Femur (tissue), 1 donor: ENCODE data around the gene ZNF710.
"Not testable (repeated sequence)": the region's sequence is repeated elsewhere in the genome, so short reads cannot be mapped to it uniquely, and the experiment has no call there.

Experiments used
- DNase-seq: peaks from one replicate; pipeline ENCODE4 v3.0.0-alpha.2; 2017

Gene ZNF710

GRCh38 chr15:90001062-90001682 is at the start of gene ZNF710:
ZNF710 (plus strand) TSS chr15:90001324; CDS start chr15:90067138, 65,814 bp downstream.
- DNase-seq = peak; percentile 87

GRCh38 chr15:89954541-89954940 is 46.6 kb upstream of the ZNF710 start:
- DNase-seq = no peak

GRCh38 chr15:89955449-89955998 is 45.6 kb upstream of the ZNF710 start:
- DNase-seq = not testable (repeated sequence)

- DNase-seq = no peak
Measured at GRCh38 chr15:89958107-89958805, 42.9 kb upstream of the ZNF710 start.

DNA sequence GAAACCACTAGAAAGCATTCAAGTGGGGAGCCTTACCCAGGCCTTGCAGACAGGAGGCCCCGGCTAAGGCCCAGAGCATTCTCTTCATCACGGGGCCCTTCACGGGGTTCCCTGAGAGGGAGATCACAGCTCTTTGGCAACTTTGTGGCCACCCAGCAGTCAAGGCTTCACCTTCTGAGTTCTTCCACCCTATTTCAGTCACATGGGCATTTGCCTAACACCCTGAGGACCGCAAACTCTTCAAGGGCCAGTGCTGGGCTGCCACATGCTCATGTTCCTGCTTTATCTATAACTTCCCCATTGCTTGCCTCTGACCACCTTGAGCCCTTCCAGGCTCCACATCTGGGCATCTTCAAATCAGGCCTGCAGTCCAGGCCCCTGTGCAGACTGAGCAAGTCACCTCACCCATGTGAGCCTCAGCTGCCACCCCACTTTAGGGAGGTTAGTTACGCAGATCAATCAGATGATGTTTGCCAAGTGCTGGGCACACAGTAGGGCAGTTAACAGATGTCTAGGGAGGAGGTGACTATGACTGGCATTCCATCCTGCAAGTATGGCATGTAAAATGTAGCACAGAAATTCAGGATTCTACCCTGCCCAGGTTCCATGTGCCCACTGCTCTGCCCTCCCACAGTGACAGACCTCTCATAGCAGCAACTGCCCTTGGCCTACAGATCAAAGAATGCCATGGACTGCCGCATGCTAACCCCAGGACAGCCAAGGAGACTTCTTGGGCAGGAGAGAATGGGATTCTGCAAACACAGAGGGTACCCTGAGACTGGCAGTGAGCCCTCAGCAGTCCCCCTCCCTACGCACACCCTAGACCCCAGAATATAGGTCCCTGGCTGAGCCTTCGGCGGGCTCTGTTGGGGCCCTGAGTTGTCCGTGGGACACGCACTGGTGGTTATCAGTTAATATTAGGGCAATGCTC is 37.6 kb upstream of the ZNF710 start:
- DNase-seq = peak; percentile 36

DNA sequence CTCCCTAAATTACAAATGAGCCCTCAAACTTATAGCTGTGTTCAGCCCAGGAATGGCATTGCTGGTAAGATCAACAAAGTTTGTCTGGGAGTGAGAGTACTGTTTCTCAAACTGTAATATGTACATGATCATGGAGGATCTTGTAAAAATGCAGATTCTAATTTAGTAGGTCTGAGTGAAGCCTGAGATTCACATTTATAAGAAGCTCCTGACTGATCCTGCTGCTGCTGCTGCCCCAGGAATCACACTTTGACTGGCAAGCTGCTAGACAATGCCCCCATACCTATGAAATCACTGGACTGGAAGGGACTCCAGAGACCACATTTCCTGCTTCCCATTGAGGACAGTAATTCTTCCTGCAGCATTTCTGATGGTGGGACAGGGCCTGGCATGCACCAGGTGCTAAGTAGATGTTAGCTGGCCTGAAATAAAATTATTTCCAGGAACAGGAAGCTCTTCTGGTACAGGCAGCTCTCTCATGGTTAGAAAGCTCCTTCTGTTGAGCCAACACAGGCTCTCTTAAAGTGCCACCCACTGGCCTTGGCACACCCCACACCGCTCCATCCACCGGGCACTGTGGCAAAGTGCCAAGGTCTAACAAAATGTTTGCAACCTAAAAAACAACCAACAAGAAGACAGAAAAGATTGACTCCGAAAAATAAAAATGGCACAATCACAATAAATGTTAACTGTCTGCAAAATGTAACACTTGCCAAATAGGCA is 36.7 kb upstream of the ZNF710 start:
- no peak for DNase-seq

- no peak for DNase-seq
Measured at GRCh38 chr15:89967881-89968280, 33.2 kb upstream of the ZNF710 start.

GRCh38 chr15:89971592-89971997 is 29.5 kb upstream of the ZNF710 start:
- DNase-seq = peak; percentile 56

DNA sequence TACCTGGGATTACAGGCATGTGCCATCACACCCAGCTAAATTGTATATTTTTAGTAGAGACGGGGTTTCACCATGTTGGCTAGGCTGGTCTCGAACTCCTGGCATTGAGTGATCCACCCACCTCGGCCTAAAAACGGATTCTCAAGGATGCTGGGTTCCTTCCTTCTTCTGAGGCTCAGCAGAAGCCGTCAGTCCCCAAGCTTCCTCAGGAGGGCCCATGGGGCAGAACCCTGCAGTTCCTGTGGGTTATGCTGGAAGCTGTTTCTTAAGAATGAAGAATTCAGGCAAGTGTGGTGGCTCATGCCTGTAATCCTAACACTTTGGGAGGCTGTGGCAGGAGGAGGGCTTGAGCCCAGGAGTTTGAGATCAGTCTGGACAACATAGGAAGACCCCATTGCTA is 29.0 kb upstream of the ZNF710 start:
- DNase-seq = no peak

- DNase-seq = no peak
Measured at GRCh38 chr15:89975482-89976245, 25.5 kb upstream of the ZNF710 start.

GRCh38 chr15:89976246-89976600 is 24.9 kb upstream of the ZNF710 start:
- DNase-seq = no peak

DNA sequence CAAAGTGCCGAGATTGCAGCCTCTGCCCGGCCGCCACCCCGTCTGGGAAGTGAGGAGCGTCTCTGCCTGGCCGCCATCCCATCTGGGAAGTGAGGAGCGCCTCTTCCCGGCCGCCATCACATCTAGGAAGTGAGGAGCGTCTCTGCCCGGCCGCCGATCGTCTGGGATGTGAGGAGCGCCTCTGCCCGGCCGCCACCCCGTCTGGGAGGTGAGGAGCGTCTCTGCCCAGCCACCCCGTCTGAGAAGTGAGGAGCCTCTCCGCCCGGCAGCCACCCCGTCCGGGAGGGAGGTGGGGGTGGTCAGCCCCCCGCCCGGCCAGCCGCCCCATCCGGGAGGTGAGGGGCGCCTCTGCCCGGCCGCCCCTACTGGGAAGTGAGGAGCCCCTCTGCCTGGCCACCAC is 23.3 kb upstream of the ZNF710 start:
- DNase-seq = not testable (repeated sequence)

DNA sequence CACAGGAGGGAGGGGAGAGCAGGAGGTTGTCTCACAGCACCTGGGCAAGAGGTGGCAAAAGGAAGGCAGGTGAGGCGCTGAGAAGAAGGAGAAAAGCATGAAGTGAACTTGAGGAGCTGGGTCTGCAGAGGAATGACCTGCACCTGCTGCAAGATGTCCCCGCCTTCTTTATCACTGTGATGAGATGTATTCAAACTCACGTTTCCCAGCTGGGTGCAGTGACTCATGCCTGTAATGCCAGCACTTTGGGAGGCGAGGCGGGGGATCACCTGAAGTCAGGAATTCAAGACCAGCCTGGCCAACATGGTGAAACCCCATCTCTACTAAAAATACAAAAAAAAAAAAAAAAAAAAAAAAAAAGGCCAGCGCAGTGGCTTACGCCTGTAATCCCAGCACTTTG is 22.2 kb upstream of the ZNF710 start:
- DNase-seq = no peak

GRCh38 chr15:89980896-89981295 is 20.2 kb upstream of the ZNF710 start:
- no peak for DNase-seq

DNA sequence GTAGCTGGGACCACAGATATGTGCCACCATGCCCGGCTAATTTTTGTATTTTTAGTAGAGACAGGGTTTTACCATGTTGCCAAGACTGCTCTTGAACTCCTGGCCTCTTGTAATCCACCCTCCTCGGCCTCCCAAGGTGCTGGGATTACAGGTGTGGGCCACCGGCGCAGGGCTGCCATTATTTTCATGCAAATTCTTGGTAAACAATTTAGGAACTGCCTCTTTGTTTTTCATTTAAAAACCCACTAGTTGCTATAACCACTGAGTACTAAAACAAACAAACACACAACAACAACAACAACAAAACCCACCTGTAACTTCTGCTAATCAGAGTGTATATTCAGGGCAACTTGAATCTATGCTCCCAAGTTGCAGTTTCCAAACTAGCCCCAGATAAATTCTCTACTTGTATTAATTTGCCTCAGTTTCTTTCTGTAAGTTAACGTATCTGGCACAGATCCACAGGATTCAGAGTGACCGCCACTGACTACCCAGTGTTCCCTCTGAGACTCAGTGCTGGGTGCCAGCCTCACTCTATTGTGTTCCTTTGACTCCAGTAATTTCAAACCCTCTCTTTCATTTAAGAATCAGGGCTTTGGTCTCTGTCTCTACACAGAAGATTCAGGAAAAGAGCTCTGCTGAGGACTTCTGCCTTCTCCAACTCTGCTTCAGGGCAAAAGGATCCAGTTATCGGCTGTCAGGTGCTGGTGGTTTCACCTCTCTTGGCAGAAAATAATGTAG is 18.6 kb upstream of the ZNF710 start:
- DNase-seq = no peak

DNA sequence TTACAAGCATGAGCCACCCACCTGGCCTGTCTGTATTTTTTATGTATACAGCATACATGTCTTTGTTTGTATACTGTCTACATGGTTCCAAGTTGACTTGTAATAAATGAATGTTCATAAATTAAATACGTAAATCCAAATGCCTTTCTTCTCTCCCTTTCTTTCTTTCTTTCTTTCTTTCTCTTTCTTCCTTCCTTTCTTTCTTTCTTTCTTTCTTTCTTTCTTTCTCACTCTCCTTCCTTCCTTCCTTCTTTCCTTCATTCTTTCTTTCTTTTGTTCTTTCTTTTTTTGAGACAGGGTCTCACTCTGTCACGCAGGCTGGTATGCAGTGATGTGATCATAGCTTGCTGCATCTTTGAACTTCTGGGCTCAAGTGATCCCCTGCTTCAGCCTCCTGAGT is 17.1 kb upstream of the ZNF710 start:
- no peak for DNase-seq

- DNase-seq = no peak
Measured at GRCh38 chr15:89984421-89985010, 16.6 kb upstream of the ZNF710 start.

DNA sequence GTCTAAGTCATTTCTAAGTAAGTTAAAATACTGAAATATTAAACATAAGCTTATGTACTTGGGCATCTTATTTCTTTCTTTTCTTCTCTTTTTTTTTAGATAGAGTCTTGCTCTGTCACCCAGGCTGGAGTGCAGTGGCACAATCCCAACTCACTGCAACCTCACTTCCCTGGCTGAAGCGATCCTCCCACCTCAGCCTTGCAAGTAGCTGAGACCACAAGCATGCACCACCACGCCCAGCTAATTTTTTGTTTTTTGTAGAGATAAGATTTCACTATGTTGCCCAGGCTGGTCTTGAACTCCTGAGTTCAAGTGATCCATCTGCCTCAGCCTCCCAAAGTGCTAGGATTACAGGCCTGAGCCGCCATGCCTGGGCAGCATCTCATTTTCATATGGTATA is 16.0 kb upstream of the ZNF710 start:
- DNase-seq = no peak

GRCh38 chr15:89991312-89991711 is 9.8 kb upstream of the ZNF710 start:
- DNase-seq = no peak

DNA sequence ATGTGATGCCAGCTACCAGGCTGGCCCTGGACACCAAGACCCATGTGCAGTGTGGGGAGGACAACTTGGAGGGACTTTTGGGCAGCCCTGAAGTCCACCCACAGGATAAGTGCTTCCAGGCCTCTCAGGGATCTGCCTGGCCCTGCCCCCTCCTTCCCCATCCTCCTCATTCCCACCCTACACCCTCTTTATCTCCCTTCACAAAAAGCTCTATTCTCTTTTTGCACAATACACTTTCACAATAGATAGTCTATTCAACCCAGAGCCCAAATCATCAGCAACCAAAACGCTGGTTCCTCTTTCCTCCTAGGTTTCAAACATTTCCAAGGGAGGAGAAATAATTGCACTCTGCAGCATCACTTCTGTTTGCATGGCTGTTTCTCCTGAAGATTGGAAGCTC is 7.8 kb upstream of the ZNF710 start:
- no peak for DNase-seq

DNA sequence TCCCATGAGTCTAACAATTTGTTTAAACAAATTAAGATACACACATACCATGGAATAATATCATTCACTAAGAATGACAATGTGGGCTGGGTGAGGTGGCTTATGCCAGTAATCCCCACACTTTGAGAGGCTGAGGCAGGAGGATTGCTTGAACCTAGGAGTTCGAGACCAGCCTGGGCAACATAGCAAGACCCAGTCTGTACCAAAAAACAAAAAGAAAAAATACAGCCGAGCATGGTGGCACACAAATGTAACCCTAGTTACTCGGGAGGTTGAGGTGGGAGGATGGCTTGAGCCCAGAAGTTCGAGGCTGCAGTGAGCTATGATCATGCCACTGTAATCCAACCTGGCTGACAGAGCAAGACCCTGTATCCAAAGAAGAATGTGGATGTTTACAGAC is 4.0 kb upstream of the ZNF710 start:
- DNase-seq = no peak
